Erythroblast (primary cell): Measurements from ENCODE around the gene ZGLP1.

Experiments
- GATA1 ChIP-seq: IDR thresholded peaks from 2 replicates; pipeline ENCODE4 v1.6.1; 2011; ENCODE audit warnings: low read depth, mild to moderate bottlenecking, control low read depth, low read length, moderate library complexity
- POLR2A ChIP-seq: IDR thresholded peaks from 2 replicates; pipeline ENCODE4 v1.6.1; 2011; ENCODE audit warnings: mild to moderate bottlenecking, low read length

GRCh38 chr19:10258080-10258710 lies 51.4 kb downstream of the ZGLP1 start:
- no peak for TF ChIP-seq POLR2A
- no peak for TF ChIP-seq GATA1
